GM18519 (cell line): Measurements from ENCODE around the gene VCY.
"Not testable (repeated sequence)": the region's sequence is repeated elsewhere in the genome, so short reads cannot be mapped to it uniquely, and the experiment has no call there.

Source experiments
- ATAC-seq: cut with Tn5 transposase; IDR thresholded peaks from one replicate; pipeline ENCODE4 v1.9.1; 2021; ENCODE audit warnings: mild to moderate bottlenecking, moderate library complexity; ENCODE audit not compliant: unreplicated experiment, low FRiP score

Gene VCY

GRCh38 chrY:13986373-13986772 lies at the start of gene VCY:
Gene VCY (minus strand): TSS chrY:13986473. CDS start chrY:13986440, 33 bp downstream.
- ATAC-seq = not testable (repeated sequence)

- ATAC-seq = not testable (repeated sequence)
Observed at GRCh38 chrY:14030395-14030794, 44.1 kb upstream of the VCY start.

- not testable (repeated sequence) for ATAC-seq
Observed at GRCh38 chrY:14011916-14012315, 25.6 kb upstream of the VCY start.

- not testable (repeated sequence) for ATAC-seq
Observed at GRCh38 chrY:13942406-13942805, 43.9 kb downstream of the VCY start.
